Stimulated activated CD8-positive, alpha-beta memory T cell treated with anti-CD3 and anti-CD28 coated beads, Interleukin-7, amount 100 ng/mL, for 4 hours (primary cell): ENCODE measurements around the gene TARDBP.
"Not testable (repeated sequence)": the region's sequence is repeated elsewhere in the genome, so short reads cannot be mapped to it uniquely, and the experiment has no call there.

ENCODE experiments used
- DNase-seq, 2 donors: peaks; one replicate each; pipeline ENCODE4 v3.0.0-alpha.2; 2020; ENCODE audit warnings: low read depth in 2 of 2

Gene TARDBP

GRCh38 chr1:11012260-11013159, at the start of gene TARDBP:
TSS of gene TARDBP (plus strand) at chr1:11012654. CDS start at chr1:11013728, 1,074 bp downstream.
- DNase-seq: peak; percentile 80 to 86

DNA sequence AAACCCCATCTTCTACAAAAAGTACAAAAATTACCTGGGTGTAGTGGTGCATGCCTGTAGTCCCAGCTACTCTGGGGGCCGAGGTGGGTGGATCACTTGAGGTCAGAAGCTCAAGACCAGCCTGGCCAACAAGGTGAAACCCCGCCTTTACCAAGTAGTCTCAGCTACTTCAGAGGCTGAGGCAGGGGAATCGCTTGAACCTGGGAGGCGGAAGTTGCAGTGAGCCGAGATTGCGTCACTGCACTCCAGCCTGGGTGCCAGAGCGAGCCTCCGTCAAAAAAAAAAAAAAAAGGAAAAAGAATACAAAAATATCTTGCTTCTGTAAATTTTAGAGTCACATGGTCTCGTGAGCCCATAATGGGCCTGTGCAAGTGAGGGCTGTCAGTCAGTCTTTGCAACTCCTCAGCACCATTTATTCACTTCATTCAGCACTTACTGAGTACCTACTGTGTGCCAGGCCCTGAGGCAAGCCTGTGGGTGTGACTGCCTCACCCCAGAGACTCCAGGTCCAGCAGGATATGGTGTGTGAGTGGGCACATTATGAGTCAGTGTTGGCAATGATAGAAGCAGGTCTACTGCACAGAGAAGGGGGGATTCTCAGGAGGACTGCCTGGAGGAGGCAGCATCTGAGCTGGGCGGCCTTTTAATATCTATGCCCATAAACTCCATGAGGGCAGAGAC, 46.8 kb upstream of the TARDBP start:
- peak in 1 of 2 donors; percentile 7 for DNase-seq

DNA sequence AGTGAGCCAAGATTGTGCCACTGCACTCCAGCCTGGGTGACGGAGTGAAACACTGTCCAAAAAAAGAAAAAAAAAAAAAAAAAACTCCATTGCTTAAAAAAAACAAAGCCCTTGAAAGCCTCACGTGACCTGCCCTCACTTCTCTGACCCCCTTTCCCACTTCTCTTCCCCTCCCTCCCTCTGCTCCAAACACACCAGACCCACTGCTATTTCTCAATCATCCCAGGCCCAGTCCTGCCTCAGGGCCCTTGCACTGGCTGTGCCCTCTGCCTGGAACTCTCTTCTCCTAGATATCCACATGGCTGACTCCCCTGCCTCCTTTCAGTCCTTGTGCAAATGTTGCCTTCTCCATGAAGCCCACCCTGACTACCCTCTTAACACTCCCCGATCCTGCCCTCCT, 45.4 kb upstream of the TARDBP start:
- no peak for DNase-seq

GRCh38 chr1:10968411-10968826, 44.0 kb upstream of the TARDBP start:
- no peak for DNase-seq

DNA sequence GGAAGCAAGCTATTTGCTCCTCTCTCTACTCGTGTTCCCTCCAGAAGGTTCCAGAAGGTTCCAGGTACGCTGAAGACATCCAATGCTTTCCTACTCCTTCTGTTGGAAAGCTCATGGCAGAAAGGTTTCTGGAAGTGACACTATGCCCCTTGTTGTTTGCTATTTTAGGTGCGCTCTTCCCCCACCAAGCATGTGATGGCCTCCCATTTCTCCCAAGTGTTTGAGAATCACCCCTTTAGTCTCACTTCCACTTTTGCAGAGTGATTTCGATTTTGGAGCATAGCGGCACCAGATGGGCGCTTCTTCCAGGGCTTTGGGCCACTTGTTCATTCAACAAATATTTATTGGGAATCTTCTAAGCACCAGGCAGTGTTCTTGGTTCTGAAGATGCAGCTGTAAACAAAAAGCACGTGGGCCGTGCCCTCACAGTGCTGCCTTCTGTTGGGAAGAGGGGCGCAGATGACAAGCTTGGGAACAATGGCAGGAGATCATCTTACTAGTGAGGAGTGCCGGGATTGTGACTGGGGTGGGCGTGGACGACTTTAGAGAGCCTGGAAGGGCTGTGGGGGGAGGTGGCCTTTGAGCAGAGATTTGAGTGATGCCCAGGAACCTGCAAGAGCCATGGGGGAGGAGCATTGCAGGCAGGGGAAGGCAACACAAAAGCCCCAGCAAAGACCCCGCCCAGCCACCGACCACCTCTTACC, 43.0 kb upstream of the TARDBP start:
- DNase-seq: no peak

DNA sequence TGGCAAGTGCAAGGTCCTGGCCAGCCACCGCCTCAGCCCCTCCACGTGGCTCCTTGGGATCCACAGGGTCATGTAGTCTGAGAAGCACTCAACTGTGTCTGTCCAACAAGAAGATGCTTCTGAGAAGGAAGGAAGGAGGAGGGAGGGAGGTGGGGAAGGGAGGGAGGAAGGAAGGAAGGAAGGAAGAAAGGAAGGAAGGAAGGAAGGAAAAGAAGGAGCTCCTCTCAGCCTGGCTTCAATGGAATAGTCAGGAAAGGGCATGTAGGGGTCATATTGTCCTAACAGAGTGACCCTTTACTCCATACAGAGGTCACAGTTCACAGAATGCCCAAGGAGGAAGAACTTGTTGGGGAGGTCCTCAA, 42.5 kb upstream of the TARDBP start:
- DNase-seq: no peak

DNA sequence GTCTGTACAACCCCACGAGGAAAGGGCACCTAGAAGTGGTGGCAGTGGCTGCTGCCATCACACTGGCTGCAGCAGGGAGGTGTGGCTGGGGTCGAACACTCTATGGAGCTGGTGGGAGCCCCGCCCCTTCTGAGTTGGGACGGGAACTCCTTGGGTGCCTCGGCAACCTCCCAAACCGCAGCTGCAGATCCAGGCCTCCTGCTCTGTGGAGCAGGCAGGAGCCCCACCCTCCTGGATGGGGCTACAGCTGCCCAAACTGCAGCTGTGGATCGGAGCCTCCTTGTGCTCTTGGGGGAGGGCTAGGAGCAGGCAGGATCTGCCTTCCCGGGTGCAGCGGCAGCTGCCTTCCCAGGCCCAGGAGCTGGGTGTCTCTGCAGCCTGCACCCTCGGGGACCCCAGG, 38.9 kb upstream of the TARDBP start:
- DNase-seq: no peak

DNA sequence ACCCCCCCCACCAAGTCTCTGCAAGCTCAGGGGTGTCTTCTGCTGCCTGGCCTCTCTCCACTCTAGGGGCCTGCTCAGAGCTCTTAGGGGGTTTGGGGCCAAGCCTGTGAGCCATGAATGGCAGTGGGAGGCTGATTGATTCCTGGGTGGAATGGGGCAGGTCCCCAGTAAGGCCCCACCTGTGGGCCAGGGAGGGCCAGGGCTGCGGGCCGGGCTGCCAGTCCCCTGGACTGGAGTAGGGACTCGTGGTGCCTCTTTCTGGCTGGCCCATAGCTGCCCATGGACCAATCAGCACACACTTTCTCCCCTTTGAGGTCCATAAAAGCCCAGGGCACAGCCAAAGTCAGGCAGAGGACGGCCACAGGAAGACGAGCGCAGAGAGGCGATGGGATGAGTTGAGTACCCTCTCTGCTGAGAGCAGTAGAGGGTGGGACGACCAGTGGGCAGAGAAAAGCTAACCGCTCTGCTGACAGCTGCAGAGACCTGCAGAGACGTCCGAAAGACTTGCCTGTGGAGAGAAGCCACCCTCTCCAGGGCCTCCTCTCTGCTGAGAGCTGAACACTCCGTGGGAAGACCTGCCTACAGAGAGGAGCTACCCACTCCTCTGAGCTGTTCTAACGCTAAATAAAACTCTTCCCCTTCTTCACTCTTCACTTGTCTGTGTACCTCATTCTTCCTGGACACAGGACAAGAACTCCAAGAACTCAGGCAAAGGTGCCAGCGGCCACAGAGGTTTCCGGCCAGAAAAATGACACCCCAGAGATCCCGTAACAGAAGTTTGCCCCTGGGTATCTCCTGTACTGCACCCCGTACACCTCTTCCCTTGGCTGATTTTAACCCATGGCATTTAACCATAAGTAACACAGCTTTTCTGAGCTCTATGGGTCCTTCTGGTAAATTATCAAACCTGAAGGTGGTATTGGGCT, 38.2 kb upstream of the TARDBP start:
- DNase-seq: no peak

- no peak for DNase-seq
These were observed 36.7 kb upstream of the TARDBP start for GRCh38 chr1:10975567-10976326.

- no peak for DNase-seq
These were observed 33.7 kb upstream of the TARDBP start for GRCh38 chr1:10978719-10979118.

GRCh38 chr1:10979483-10979920, 33.0 kb upstream of the TARDBP start:
- DNase-seq: no peak

DNA sequence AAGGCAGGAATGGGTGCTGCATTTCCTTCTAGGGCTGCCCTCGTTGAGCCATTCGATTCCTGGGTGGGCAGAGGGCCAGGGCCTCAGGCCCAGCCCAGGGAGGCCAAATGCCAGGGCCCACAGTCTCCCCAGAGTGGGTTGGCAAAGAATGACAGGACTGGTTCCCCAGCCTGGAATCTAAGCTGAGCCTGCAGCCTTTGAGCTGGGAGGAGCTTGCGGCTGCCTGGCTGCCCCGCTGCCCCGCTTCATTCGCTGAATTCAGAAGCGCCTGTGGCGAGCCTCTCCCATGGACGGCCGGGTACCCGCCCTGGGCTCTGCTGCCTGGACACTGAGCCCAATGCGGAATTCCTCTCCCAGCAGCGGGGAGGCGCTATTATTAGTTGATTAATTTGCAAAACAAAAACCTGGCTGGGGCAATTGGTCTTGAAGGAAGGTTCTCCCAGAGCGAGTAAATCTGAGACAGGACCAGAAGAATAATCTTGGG, 32.3 kb upstream of the TARDBP start:
- no peak for DNase-seq

DNA sequence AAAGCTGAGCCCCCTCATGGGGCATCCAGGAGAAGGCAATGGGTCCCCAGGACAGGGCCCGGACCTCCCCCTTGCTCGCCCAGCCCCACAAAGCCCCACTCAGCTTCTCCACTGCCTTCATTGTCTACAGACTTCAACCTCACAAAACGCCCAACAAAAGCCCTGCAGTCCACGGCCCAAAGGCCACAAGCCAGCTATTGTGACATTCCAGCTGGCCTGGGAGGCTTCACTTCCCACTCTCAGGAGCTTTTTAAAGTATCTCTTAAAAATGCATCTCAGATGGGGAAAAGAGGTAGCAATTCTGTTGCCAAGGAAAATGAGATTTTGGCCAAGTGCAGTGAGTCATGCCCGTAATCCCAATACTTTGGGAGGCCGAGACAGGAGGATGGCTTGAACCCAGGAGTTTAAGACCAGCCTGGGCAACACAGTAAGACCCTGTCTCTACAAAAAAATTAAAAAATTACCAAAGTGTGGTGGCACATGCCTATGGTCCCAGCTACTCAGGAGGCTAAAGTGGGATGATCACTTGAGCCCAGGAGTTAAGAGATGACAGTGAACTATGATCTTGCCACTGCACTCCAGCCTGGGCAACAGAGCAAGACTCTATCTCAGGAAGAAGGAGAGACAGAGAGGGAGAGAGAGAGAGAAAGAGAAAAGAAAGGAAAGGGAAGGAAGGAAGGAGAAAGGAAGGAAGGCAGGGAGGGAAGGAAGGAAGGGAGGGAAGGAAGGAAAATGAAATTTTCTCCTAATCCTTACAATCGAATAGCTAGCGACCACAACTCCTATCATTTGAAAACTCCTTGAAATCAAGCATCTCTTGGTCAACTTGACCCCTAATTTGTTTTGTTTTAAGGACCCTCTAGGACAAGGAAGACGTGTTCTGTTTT, 31.4 kb upstream of the TARDBP start:
- DNase-seq: no peak

DNA sequence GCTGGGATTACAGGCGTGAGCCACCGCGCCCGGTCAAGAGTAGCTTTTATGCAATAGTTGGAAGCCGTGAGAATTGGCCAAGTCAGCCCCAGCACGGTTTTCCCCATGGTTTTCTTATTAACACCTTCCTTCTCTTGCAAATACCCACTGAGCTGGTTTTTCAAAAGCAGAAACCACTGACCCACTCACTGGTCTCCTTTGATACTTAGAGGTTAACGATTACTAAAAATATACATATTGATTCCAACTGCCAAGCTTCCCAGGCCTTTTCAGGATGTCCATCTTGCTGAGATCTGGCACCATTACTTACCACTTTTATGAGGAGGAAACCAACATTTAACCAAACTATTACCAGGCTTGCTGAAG, 25.9 kb upstream of the TARDBP start:
- DNase-seq: no peak

GRCh38 chr1:10987840-10988417, 24.5 kb upstream of the TARDBP start:
- DNase-seq: no peak

GRCh38 chr1:10989095-10989494, 23.4 kb upstream of the TARDBP start:
- DNase-seq: no peak

DNA sequence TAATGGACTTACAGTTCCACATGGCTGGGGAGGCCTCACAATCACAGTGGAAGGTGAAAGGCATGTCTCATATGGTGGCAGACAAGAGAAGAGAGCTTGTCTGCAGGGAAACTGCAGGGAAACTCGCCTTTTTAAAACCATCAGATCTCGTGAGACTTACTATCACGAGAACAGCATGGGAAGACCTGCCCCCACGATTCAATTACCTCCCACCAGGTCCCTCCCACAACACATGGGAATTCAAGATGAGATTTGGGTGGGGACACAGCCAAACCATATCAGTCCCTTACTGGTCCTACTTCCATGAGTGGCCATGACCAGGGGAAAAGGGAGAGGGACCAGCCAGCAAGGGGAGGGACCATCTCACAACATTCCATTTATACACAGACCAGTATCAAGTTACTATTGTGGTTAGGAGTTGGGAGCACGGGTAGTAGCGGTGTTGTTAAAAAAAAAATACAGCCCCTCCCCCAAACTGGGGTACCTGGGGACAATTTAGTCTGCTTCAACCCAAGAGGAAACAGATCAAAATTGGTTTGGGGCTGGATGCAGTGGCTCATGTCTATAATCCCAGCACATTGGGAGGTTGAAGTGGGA, 22.4 kb upstream of the TARDBP start:
- not testable (repeated sequence) for DNase-seq

- no peak for DNase-seq
These were observed 21.6 kb upstream of the TARDBP start for GRCh38 chr1:10990828-10991227.

DNA sequence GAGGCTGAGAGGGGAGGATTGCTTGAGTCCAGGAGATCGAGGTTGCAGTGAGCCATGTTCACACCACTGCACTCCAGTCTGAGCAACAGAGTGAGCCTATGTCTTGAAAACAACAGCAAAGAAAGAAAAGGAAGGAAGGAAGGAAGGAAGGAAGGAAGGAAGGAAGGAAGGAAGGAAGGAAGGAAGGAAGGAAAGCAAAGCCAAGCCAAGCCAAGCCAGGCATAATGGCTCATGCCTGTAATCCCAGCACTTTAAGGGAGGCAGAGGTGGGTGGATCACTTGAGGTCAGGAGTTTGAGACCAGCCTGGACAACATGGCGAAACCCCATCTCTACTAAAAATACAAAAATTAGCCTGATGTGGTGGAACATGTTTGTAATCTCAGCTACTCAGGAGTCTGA, 20.4 kb upstream of the TARDBP start:
- not testable (repeated sequence) for DNase-seq
